NT2/D1 (cell line): Measurements from ENCODE around the gene TTYH2.
"Not testable (repeated sequence)": the region's sequence is repeated elsewhere in the genome, so short reads cannot be mapped to it uniquely, and the experiment has no call there.

Experiments used
- DNase-seq: peaks from one replicate; pipeline ENCODE4 v3.0.0-alpha.2; 2011; ENCODE audit warnings: low read depth, low spot score
- H3K27me3 ChIP-seq: 2 replicates; pipeline ENCODE4 v1.6.0; 2011; ENCODE audit warnings: mild to moderate bottlenecking; ENCODE audit not compliant: insufficient read length, insufficient read depth
- H3K36me3 ChIP-seq: 2 replicates; pipeline ENCODE4 v1.6.1; 2011; ENCODE audit warnings: mild to moderate bottlenecking, low read length, mixed read lengths; ENCODE audit not compliant: insufficient read depth, insufficient read length
- H3K4me1 ChIP-seq: 2 replicates; pipeline ENCODE4 v1.5.1; 2011; ENCODE audit not compliant: insufficient read depth, insufficient read length
- H3K4me3 ChIP-seq: 2 replicates; pipeline ENCODE4 v1.5.1; 2011; ENCODE audit warnings: low read depth; ENCODE audit not compliant: insufficient read length
- H3K9ac ChIP-seq: 2 replicates; pipeline ENCODE4 v1.6.0; 2011; ENCODE audit warnings: low read depth; ENCODE audit not compliant: insufficient read length
- H3K9me3 ChIP-seq: 2 replicates; pipeline ENCODE4 v1.5.1; 2011; ENCODE audit warnings: mild to moderate bottlenecking, low read length; ENCODE audit not compliant: insufficient read depth
- SUZ12 ChIP-seq: IDR thresholded peaks from 2 replicates; pipeline ENCODE4 v1.6.1; 2011; ENCODE audit not compliant: insufficient read length, insufficient read depth; ENCODE audit errors: extremely low read depth
- YY1 ChIP-seq: IDR thresholded peaks from 2 replicates; pipeline ENCODE4 v1.6.1; 2011; ENCODE audit not compliant: insufficient read length, insufficient read depth
- ZNF274 ChIP-seq: IDR thresholded peaks from 2 replicates; pipeline ENCODE4 v1.6.1; 2011; ENCODE audit warnings: mild to moderate bottlenecking, low read depth, low read length

The TTYH2 gene

GRCh38 chr17:74187761-74188160 lies 25.6 kb upstream of the TTYH2 start:
- Histone ChIP-seq H3K4me1 (peaks cover 11% of the 10 kb centered on the region), H3K9me3 (no peaks in the 10 kb centered on the region), H3K27me3 (no peaks in the 10 kb centered on the region), H3K9ac (no peak overlapping the region), H3K36me3 (no peaks in the 10 kb centered on the region), H3K4me3 (no peak overlapping the region)
- no peak for DNase-seq
- no peak for TF ChIP-seq ZNF274
- no peak for TF ChIP-seq YY1
- TF ChIP-seq SUZ12, result no peak

- not testable (repeated sequence) for DNase-seq, H3K36me3 ChIP-seq, H3K27me3 ChIP-seq, H3K9ac ChIP-seq, H3K4me3 ChIP-seq, H3K9me3 ChIP-seq
- peaks cover 14% of the 10 kb centered on the region for H3K4me1 ChIP-seq
These were observed 24.7 kb upstream of the TTYH2 start for GRCh38 chr17:74188687-74189086.

- Histone ChIP-seq H3K36me3 (no peaks in the 10 kb centered on the region), H3K9me3 (no peaks in the 10 kb centered on the region), H3K4me3 (no peak overlapping the region), H3K4me1 (peaks cover 18% of the 10 kb centered on the region), H3K9ac (no peak overlapping the region), H3K27me3 (peaks cover 3% of the 10 kb centered on the region)
- no peak for DNase-seq
- no peak for TF ChIP-seq YY1
- no peak for TF ChIP-seq ZNF274
- no peak for TF ChIP-seq SUZ12
These were observed 23.2 kb upstream of the TTYH2 start for GRCh38 chr17:74190154-74190553.

- DNase-seq, result no peak
- H3K4me3 ChIP-seq, result no peak overlapping the region
- no peaks in the 10 kb centered on the region for H3K36me3 ChIP-seq
- H3K9me3 ChIP-seq, result no peaks in the 10 kb centered on the region
- no peak overlapping the region for H3K9ac ChIP-seq
- TF ChIP-seq SUZ12, result no peak
- no peak for TF ChIP-seq YY1
- no peak for TF ChIP-seq ZNF274
- H3K4me1 ChIP-seq, result peaks cover 18% of the 10 kb centered on the region
- peaks cover 3% of the 10 kb centered on the region for H3K27me3 ChIP-seq
These were observed 22.5 kb upstream of the TTYH2 start for GRCh38 chr17:74190807-74191406.

DNA sequence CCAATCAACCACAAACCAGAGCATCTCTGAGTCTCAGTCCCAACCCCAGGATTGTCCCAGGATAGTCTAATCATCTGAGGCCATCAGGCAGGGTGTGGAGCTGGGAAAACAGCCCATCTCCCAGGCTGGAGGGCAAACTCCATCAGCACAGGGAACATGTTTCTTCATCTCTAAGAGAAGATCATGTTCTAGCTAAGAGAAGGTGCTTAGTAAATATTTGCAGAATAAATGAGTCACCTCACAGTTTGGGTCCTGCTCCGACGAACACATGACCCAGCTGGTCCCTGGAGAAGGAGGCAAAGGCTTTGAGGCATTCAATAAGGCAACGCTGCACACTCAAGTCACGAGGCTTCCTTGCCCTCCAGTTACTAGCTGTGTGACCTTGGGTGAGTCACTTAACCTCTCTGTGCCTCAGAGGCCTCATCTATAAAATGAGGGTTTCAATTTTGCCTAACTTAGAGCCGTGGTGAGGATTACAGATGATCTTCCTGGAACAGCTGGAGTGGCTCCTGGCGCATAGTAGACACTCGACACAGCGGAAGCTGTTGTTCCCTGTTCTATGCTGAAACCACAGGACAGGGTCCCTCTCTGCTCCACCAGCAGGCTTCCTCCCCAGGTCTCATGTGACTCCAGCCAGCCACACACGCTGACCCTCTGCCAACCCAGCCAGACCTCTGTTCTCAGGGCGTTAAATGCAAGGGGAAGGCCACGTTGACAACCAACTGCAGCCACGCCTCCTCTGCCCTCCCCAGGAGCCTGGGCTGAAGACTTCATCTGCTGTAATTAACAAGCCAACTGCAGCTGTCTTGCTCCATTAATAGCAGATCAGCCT lies 20.2 kb upstream of the TTYH2 start:
- H3K27me3 ChIP-seq, result peaks cover 3% of the 10 kb centered on the region
- H3K4me1 ChIP-seq, result peaks cover 14% of the 10 kb centered on the region
- no peaks in the 10 kb centered on the region for H3K9me3 ChIP-seq
- no peak overlapping the region for H3K9ac ChIP-seq
- DNase-seq, result no peak
- H3K36me3 ChIP-seq, result no peaks in the 10 kb centered on the region
- no peak overlapping the region for H3K4me3 ChIP-seq
- TF ChIP-seq YY1 (no peak), ZNF274 (no peak), SUZ12 (no peak)

DNA sequence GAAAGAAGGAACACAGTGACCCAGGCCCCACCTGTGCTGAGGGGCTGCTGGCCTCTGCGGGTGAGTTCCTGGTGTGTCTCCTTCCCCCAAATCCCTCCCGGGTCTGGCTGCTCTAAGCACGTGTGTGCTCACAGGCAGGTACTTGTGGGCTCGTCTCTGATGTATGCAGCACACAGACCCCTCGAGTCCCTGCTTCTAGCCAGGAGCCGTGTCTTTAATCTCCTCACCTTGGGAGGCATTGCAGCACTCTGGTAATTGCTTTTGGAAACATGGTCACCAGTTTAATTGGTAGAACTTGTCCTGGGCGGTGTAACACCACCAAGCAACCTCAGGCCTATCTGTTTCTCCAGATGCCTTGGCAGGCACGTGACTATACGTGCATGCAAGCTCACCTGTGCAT lies 18.7 kb upstream of the TTYH2 start:
- Histone ChIP-seq H3K9me3 (no peaks in the 10 kb centered on the region), H3K4me1 (peaks cover 14% of the 10 kb centered on the region), H3K36me3 (no peaks in the 10 kb centered on the region), H3K9ac (no peak overlapping the region), H3K27me3 (peaks cover 14% of the 10 kb centered on the region), H3K4me3 (no peak overlapping the region)
- TF ChIP-seq YY1, result no peak
- TF ChIP-seq SUZ12, result no peak
- no peak for TF ChIP-seq ZNF274
- DNase-seq, result no peak

- Histone ChIP-seq H3K9ac (no peak overlapping the region), H3K36me3 (no peaks in the 10 kb centered on the region), H3K27me3 (peaks cover 34% of the 10 kb centered on the region), H3K4me1 (peaks cover 13% of the 10 kb centered on the region), H3K4me3 (no peak overlapping the region), H3K9me3 (no peaks in the 10 kb centered on the region)
- TF ChIP-seq SUZ12, result no peak
- TF ChIP-seq YY1, result no peak
- TF ChIP-seq ZNF274, result no peak
- no peak for DNase-seq
These were observed 16.6 kb upstream of the TTYH2 start for GRCh38 chr17:74196541-74197317.
